ENCODE measurements around the gene SPTA1. TPM values are rescaled to one million over a fixed set of nuclear protein-coding genes. Genes with fewer than 3 reads are reported as not detected.

SPTA1 gene
- total RNA-seq, 1 experiment from 2014 or later = not detected

DNA sequence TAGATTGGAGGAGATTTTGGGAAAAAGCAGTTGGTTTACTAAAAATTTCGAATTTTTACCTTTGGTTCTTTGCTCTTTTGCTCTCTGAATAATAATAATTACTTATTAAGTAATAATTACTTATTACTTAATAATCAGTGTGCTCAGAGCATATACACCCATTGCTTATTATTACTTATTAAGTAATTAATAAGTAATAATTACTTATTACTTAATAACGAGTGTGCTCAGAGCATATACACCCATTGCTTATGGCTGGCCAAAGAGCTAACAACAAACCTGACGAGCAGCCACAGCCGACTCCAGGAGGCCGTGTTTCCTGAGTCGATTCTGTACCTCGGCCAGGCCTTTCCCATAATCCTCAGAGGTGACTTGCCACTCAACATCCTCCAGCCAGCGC is 20.5 kb downstream of the SPTA1 start:
- no peaks in the 10 kb centered on the region for H3K79me2 ChIP-seq (ENCODE audit: insufficient read depth, low read length)
- no peak for ATAC-seq
- H3K9me3 ChIP-seq (ENCODE audit: control insufficient read depth in 1 of 2, insufficient read depth in 1 of 2, low read depth in 1 of 2, low read length in 2 of 2) = no peaks in the 10 kb centered on the region
- RAD21 ChIA-PET (ENCODE audit: low non-redundant PET in 1 of 2, low total read pairs in 2 of 2, uncharacterized antibody in 2 of 2, unreplicated experiment in 2 of 2) = no interaction called here
- H3K9ac ChIP-seq (ENCODE audit: low read length) = no peak overlapping the region
- no peaks in the 10 kb centered on the region for H3K9me2 ChIP-seq (ENCODE audit: insufficient read depth)
- H3K4me2 ChIP-seq (ENCODE audit: low read length) = no peak overlapping the region
- POLR2A ChIA-PET = no interaction called here
- TF ChIP-seq CBX3 (IDR thresholded peaks at IDR 0.05; ENCODE audit: low read depth) (no peak), YY1 (IDR thresholded peaks at IDR 0.05; ENCODE audit: extremely low read depth, insufficient replicate concordance, low read depth, low read length) (no peak)
- H4K20me1 ChIP-seq (ENCODE audit: insufficient read depth) = no peaks in the 10 kb centered on the region
- no peak for DNase-seq (ENCODE audit: low read depth, low spot score)
- no TSS peak for BruUV-seq (replicated peaks)
- CTCF ChIA-PET = no interaction called here
- no peaks in the 10 kb centered on the region for H3K4me1 ChIP-seq (ENCODE audit: control insufficient read depth in 1 of 2, insufficient read depth in 2 of 2, low read length in 2 of 2)
- no peak overlapping the region for H3K27ac ChIP-seq (ENCODE audit: low read depth, low read length)
- H3K27me3 ChIP-seq (ENCODE audit: insufficient read depth, low read length) = no peaks in the 10 kb centered on the region
- H2AFZ ChIP-seq (ENCODE audit: low read depth, low read length, poor library complexity, severe bottlenecking) = no peak overlapping the region
- no peaks in the 10 kb centered on the region for H3K36me3 ChIP-seq (ENCODE audit: control insufficient read depth in 1 of 2, insufficient read depth in 2 of 2, low read length in 2 of 2)
- intact Hi-C loops (cut with micrococcal nuclease) = no loop called here
- no peak overlapping the region for H3K4me3 ChIP-seq (replicated peaks in 1 of 2; ENCODE audit: low read depth in 1 of 2, low read length in 2 of 2)

- no peaks in the 10 kb centered on the region for H3K4me1 ChIP-seq (ENCODE audit: control insufficient read depth in 1 of 2, insufficient read depth in 2 of 2, low read length in 2 of 2)
- no peak for TF ChIP-seq FOSL1 (IDR thresholded peaks at IDR 0.05; ENCODE audit: low read depth)
- no peak for TF ChIP-seq POLR2A (IDR thresholded peaks at IDR 0.05; ENCODE audit: borderline replicate concordance, extremely low read depth, insufficient read depth, insufficient read length)
- TF ChIP-seq TCF7L2 (IDR thresholded peaks at IDR 0.05; ENCODE audit: borderline replicate concordance, extremely low read depth, insufficient read depth, insufficient read length) = no peak
- no peak for TF ChIP-seq JUND (IDR thresholded peaks at IDR 0.05)
- no peak for TF ChIP-seq ZNF274 (IDR thresholded peaks at IDR 0.05; ENCODE audit: low read depth, low read length)
- TF ChIP-seq MAX (IDR thresholded peaks at IDR 0.05) = no peak
- no peak for TF ChIP-seq CEBPB (IDR thresholded peaks at IDR 0.05; ENCODE audit: low read depth)
- TF ChIP-seq, protein P1, sequence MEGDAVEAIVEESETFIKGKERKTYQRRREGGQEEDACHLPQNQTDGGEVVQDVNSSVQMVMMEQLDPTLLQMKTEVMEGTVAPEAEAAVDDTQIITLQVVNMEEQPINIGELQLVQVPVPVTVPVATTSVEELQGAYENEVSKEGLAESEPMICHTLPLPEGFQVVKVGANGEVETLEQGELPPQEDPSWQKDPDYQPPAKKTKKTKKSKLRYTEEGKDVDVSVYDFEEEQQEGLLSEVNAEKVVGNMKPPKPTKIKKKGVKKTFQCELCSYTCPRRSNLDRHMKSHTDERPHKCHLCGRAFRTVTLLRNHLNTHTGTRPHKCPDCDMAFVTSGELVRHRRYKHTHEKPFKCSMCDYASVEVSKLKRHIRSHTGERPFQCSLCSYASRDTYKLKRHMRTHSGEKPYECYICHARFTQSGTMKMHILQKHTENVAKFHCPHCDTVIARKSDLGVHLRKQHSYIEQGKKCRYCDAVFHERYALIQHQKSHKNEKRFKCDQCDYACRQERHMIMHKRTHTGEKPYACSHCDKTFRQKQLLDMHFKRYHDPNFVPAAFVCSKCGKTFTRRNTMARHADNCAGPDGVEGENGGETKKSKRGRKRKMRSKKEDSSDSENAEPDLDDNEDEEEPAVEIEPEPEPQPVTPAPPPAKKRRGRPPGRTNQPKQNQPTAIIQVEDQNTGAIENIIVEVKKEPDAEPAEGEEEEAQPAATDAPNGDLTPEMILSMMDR (IDR thresholded peaks at IDR 0.05 in 2 of 3, conservative IDR thresholded peaks at IDR 0.05 in 1 of 3; ENCODE audit: borderline replicate concordance in 1 of 3, insufficient read depth in 1 of 3, low read depth in 2 of 3, low read length in 2 of 3) = no peak
- TF ChIP-seq SIN3A (IDR thresholded peaks at IDR 0.05; ENCODE audit: low read depth) = no peak
- POLR2A ChIA-PET = no interaction called here
- H3K27me3 ChIP-seq (ENCODE audit: insufficient read depth, low read length) = no peaks in the 10 kb centered on the region
- CTCF ChIA-PET = no interaction called here
- H3K79me2 ChIP-seq (ENCODE audit: insufficient read depth, low read length) = no peaks in the 10 kb centered on the region
- no peak overlapping the region for H3K4me2 ChIP-seq (ENCODE audit: low read length)
- H4K20me1 ChIP-seq (ENCODE audit: insufficient read depth) = no peaks in the 10 kb centered on the region
- intact Hi-C loops (cut with micrococcal nuclease) = no loop called here
- no peaks in the 10 kb centered on the region for H3K36me3 ChIP-seq (ENCODE audit: control insufficient read depth in 1 of 2, insufficient read depth in 2 of 2, low read length in 2 of 2)
- RAD21 ChIA-PET (ENCODE audit: low non-redundant PET in 1 of 2, low total read pairs in 2 of 2, uncharacterized antibody in 2 of 2, unreplicated experiment in 2 of 2) = no interaction called here
- no peaks in the 10 kb centered on the region for H3K9me2 ChIP-seq (ENCODE audit: insufficient read depth)
- BruUV-seq (replicated peaks) = no TSS peak
- ATAC-seq (no peak), DNase-seq (ENCODE audit: low read depth, low spot score) (no peak)
- H2AFZ ChIP-seq (ENCODE audit: low read depth, low read length, poor library complexity, severe bottlenecking) = no peak overlapping the region
- no peak overlapping the region for H3K9ac ChIP-seq (ENCODE audit: low read length)
- H3K4me3 ChIP-seq (replicated peaks in 1 of 2; ENCODE audit: low read depth in 1 of 2, low read length in 2 of 2) = no peak overlapping the region
- H3K27ac ChIP-seq (ENCODE audit: low read depth, low read length) = no peak overlapping the region
- H3K9me3 ChIP-seq (ENCODE audit: control insufficient read depth in 1 of 2, insufficient read depth in 1 of 2, low read depth in 1 of 2, low read length in 2 of 2) = no peaks in the 10 kb centered on the region
These were observed 31.9 kb downstream of the SPTA1 start for GRCh38 chr1:158654571-158654970.
